GM21825 (cell line): ENCODE data around the gene PTGIS.

Experiments
- ATAC-seq: cut with Tn5 transposase; IDR thresholded peaks from one replicate; pipeline ENCODE4 v1.9.1; 2021; ENCODE audit warnings: mild to moderate bottlenecking, moderate library complexity; ENCODE audit not compliant: unreplicated experiment

The PTGIS gene

DNA sequence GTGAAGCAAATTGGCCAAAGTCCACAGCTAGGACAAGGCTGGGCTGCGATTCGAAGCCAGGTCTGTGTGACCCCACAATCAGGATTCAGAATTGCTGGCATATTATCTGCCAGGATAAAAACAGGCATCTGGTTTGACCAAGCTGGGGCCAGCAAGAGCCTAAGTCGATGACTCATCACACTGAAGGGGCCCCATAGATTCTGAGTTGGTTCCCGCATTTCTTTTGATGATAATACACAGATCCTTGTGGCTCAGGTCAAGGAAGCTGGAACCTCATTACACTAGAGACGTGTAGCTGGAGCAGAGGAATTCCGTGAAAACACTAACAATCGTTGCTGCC is 92.0 kb downstream of the PTGIS start:
- no peak for ATAC-seq

DNA sequence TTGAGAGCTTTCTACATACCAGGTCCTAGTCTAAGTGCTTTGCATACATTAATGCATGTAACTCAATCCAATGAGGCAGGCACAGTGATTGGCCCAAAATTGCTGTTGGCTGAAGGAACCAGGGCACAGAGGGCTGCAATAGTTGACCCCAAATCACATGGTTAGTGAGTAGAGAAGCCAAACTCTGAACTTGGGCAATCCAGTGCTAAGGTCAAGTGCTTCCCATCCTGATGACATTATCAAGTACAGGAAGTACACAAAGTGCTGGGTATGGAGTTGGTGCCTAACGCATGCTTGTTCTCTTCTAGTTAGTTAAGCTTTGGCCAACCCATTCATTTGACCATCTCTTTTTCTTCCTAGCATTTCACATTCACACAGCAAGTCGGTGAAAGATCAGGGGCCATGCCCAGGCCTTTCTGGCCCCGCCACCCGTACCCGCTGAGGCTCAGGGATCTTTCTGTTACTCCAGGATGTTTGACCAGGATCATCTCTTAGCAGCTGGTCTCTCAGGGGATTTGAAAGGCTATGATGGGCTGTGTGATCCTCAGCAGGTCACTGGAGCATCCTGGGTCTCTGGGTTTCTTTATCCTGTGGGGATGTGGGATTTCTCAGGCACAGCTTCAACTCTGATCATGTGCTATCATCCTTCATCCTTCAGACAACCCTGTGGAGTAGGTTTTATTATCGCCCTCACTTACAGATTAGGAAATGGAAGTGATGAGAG is 92.5 kb downstream of the PTGIS start:
- no peak for ATAC-seq

- no peak for ATAC-seq
Measured at GRCh38 chr20:49471397-49471796, 96.5 kb downstream of the PTGIS start.

DNA sequence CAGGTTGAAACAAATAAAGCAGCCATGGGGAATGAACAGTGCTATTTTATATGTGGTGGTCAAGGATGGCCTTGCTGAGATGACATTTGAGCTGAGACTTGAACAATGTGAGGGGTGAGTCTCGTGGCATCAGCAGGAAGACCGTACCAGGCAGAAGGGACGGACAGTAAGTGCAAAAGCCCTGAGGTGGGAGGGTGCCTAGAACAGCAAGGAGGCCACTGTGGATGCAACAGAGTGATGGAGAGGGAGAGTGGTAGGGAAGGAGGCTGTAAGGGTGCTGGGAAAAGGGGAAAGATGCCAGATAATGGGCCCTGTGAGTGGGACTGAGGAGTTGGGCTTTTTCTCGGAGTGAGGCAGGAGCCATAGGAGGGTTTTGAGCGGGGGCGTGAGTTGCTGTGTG is 97.0 kb downstream of the PTGIS start:
- ATAC-seq: no peak

DNA sequence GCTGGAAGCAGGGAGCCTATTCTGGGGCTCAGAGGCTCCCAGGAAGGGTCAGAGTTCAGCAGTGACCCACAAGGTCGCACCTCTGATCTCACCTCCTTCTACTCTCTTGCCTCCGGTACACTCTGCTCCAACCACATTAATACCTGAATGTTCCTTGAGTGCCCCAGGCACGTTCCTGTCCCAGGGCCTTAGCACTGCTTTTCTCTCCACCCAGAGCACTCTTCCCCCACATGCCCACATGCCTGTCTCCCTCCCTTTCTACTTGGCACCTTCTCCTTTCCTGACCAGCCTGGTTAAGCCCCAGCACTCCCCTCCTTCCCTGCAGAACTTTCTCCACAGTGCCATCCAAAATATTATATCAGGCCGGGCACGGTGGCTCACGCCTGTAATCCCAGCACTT is 98.9 kb downstream of the PTGIS start:
- ATAC-seq: no peak

GRCh38 chr20:49468412-49468811 is 99.5 kb downstream of the PTGIS start:
- ATAC-seq: no peak

DNA sequence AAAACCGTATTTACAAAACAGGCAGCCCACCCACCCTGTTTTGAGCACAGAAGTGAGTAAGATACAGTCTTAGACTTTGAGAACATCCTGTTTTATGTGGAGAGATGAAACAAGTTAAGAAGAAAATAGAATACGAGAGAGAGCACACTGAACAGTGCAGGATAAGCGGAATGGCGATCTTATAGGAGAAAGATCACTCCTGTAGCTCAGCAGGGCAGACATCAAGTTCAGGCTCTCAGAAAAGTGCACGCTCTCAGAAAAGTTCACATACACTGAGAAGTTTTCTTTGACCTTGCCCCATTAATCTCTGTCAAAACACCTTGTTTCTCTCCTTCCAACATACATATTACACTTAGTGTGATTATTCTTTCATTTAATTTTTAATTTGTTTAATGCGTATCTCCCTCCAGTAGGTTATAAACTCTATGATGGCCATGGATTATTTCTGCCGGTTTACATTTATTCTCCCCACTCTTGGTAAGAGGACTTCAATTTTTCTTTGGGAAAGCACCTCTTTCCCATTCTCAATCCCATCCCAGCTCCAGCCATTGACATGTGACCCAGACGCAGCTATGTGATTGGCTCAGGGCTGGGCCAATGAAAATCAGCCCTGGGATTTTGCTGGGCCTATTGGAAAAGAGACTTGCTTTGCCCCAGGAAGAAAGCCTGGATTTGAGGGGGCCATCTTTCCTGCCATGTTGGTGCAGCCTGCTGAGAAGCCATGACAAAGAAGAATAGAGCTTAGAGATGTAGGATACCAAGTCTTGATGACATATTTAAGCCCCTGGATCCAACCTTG is 101.6 kb downstream of the PTGIS start:
- ATAC-seq: no peak

DNA sequence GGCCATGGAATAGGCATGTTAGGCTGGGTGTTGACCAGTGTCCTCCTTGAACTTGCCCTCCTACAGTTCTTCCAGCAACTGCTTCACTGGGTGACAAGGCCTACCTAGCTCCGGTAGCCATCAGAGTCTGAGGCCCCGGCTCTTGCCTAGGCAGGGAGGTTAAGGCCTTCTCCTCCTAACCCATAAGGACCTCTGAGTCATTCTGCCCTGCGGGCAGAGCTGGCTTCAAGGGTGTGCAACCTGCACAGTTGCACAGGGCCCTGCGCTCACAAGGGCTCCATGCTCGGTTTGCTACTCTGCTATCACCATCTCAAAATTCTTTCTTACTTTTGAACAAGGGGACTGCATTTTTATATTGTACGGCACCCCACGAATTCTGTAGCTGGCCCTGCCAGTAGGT is 103.4 kb downstream of the PTGIS start:
- no peak for ATAC-seq

DNA sequence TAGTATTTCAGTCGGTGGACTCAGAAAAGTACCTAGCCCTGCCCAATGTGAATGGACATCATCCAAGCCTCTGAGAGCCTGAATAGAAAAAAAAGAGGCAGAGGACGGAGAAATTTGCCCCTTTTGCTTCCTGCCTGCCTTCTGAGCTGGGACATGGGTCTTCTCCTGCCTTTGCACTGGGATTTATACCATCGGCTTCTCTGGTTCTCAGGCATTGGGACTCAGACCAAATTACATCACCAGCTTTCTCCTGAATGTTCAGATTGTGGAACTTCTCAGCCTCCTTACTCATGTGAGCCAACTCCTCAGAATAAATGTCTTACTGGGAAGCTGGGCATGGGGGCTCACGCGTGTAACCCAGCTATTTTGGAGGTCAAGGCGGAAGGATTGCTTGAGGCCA is 105.3 kb downstream of the PTGIS start:
- no peak for ATAC-seq

DNA sequence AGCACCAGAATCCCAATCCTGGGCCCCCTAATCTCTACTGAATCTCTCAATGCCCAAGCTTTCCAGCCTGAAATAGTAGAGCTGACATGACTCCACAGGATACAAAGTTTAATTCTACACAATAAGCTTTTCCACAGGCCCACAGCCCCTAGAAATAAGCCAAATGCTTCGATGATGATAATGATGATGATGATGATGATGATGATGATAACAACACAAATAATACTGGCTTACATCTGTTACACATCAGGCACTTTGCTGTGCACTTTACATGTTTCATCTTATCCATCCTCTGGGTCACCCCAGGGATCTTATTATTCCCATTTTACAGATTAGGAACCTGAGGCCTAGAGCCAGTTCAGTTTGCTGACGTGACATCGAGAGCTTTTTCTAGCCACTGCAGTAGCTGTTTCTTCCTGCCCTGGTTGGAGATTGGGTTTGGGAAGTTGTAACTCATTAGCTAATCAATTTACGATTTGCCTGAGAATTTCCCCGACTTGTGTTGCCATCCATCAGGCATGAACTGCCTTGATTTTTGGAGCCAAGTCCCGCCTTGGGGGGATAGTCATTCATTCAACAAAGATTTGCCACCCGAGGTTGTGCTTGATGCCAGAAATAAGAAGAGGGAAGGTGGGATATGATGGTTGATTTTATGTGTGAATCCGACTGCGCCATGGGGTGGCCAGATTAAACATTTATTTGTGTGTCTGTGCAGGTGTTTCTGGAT is 105.9 kb downstream of the PTGIS start:
- no peak for ATAC-seq

- no peak for ATAC-seq
Measured at GRCh38 chr20:49460916-49461315, 107.0 kb downstream of the PTGIS start.

DNA sequence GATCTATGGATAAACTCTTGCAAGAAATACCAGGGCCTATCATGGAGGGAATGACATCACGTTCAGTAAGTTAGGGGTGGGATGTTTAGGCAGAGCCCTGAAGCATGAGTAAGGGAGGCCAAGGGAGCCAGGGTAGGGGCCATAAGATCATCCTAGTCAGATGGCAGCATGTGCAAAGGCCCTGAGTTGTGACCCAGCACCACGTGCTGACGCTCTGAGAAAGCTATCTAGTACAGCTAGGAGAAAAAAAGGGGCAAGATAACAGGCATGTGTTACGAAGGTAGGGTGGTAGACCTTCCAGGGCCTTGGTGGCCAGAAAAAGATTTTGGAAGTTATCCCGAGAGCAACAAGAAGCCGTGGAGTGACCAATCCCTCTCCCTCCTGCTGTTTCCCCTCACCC is 107.8 kb downstream of the PTGIS start:
- ATAC-seq: no peak

DNA sequence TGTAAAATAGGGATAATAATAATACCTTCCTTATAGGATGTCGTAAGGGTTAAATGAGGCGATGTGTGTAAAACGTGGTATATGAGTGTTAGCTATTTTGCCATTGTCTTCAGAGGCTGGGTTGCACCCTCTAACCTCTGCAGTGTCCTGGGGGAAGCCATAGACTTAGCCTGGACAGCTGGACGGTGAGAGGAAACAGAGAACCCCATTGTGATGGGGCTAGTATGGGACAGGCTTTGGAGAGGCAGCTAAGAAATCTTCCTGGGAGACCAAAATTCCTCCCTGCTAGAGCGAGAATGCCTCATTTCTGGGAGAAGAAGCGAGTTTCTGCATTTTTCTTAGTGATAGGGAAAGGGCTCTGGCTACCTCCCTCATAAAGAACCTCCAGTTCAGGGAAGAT is 108.3 kb downstream of the PTGIS start:
- ATAC-seq: no peak

GRCh38 chr20:49457444-49457843 is 110.5 kb downstream of the PTGIS start:
- ATAC-seq: no peak

DNA sequence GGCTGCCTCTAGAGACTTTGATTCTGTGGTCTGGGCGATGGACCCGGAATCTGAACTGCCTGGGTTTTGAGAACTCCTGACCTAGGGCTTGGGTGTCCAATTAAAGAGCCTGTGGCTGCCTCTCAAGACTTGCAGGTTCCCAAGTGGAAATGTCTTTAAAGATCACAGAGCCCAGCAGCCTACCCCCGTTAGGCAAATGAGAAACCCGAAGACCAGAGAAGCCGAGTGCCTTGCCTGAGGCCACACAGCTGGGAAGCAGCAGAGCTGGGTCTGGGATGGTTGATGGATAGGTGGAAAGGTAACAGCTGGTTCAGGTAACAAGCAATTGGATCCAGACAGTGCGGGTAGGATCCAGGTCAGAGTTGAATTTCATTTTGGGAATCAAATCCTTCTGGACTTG is 111.3 kb downstream of the PTGIS start:
- no peak for ATAC-seq

GRCh38 chr20:49455691-49456090 is 112.2 kb downstream of the PTGIS start:
- no peak for ATAC-seq
